ENCODE measurements around the gene TRABD2B.

The TRABD2B gene

GRCh38 chr1:47935856-47936255, 61.3 kb downstream of the TRABD2B start:
- no peak for DNase-seq (ENCODE audit: low spot score)

DNA sequence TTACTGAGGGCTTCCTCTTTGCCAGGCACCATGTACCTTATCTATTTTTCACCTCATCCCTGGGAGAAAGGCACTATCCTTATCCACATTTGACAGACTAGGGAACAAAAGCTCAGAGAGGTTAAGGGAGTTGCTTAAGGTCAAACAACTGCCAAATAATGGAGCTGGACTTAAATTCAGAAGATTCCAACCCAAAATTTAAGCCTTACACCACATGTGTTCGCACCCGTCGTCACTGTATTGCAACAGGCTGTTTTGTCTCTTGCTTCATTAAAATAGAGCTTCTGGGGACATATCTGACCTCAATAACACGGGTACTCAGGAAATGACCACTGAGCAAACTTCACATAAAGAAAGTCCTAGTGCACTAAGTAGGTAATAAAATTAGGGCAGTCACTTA, 62.0 kb downstream of the TRABD2B start:
- DNase-seq (ENCODE audit: low spot score), result no peak

DNA sequence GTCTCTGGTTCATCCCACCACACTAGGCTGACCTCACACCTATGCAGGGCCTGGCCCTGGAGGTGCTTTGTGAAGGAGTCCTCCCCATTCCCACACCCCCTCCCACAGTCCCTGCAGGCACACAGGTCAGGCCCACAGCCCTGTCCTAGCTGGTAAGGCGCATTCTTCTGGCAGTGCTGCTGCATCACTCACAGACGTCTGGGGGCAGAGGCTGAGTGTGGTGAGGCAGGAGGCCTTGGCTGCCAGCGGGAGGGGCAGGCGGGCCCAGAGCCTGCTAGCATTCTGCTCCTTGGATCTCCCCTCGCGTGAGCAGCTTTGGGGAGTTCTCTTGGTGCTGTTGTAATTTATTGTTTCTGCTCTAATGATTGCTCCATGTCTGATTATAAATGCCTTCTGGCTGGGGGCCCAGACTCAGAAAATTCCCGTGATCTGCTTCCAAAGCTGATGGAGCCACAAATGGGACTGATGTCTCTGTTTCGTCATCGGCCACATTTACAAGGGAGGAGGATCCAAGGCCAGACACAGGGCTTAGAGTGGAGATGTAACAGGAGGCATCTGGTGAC, 62.9 kb downstream of the TRABD2B start:
- peak; percentile 61 for DNase-seq (ENCODE audit: low spot score)

DNA sequence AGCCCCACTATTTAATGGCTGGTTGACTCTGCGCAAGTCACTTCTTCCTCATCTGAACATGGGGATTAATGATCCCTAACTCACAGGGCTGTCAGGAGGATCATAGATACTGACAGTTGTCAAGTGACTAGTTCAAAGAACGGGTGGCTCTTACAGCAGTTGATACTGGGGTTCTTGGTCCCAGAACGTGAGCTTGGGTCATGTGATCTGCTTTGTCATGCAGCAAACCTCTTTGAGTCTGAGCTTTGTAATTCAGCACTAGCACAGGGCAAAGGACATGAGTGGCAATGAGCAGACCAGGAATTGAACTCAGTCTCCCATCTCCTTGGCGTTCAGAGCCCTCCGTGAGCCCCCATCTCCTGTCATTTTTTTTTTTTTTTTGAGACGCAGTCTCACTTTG, 64.4 kb downstream of the TRABD2B start:
- no peak for DNase-seq (ENCODE audit: low spot score)

DNA sequence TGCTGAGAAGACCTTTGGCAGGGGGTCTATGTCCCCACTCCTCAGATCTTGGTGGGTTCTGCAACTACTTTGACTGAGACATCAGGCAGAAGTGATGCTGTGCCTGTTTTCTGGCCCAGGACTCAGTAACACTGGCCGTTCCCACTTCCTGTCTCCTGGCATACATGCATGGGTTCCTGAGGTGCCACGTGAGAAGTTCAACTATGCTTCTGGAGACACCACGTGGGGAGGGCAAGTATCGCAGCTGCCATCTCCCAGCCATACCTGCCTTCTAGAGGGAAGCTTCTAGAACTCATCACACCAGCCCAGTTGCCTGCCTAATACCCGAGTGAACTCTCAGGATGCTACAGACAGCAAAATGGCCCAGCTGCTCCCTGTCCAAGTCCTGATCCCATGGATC, 65.8 kb downstream of the TRABD2B start:
- no peak for DNase-seq (ENCODE audit: low spot score)

- DNase-seq (ENCODE audit: low spot score), result no peak
Observed at GRCh38 chr1:47930210-47930840, 66.9 kb downstream of the TRABD2B start.

GRCh38 chr1:47927165-47927564, 70.0 kb downstream of the TRABD2B start:
- no peak for DNase-seq (ENCODE audit: low spot score)

- no peak for DNase-seq (ENCODE audit: low spot score)
Observed at GRCh38 chr1:47926461-47926999, 70.7 kb downstream of the TRABD2B start.

- DNase-seq (ENCODE audit: low spot score), result no peak
Observed at GRCh38 chr1:47924270-47925048, 72.7 kb downstream of the TRABD2B start.

- DNase-seq (ENCODE audit: low spot score), result no peak
Observed at GRCh38 chr1:47921935-47922415, 75.2 kb downstream of the TRABD2B start.

- no peak for DNase-seq (ENCODE audit: low spot score)
Observed at GRCh38 chr1:47919113-47919833, 77.9 kb downstream of the TRABD2B start.

- DNase-seq (ENCODE audit: low spot score), result no peak
Observed at GRCh38 chr1:47918257-47918867, 78.8 kb downstream of the TRABD2B start.

DNA sequence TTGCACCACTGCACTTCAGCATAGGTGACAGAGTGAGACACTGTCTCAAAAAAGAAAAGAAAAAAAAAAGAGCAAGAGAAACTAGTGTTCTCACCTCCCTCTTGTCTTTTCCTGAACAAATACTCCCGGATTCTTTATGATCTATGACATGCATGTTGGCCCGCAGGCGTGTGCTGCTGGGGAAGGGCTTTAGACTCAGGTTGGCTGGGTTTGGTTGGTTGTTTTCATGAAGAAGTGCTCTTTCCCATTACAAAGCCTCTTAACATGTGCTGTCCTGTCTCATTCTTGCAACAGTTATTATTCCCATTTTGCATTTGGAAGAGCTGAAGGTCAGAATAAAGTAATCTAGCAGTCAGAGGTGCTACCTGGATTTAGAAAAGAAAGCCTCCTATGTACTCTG, 79.5 kb downstream of the TRABD2B start:
- no peak for DNase-seq (ENCODE audit: low spot score)

GRCh38 chr1:47915677-47916353, 81.4 kb downstream of the TRABD2B start:
- DNase-seq (ENCODE audit: low spot score), result peak; percentile 55

DNA sequence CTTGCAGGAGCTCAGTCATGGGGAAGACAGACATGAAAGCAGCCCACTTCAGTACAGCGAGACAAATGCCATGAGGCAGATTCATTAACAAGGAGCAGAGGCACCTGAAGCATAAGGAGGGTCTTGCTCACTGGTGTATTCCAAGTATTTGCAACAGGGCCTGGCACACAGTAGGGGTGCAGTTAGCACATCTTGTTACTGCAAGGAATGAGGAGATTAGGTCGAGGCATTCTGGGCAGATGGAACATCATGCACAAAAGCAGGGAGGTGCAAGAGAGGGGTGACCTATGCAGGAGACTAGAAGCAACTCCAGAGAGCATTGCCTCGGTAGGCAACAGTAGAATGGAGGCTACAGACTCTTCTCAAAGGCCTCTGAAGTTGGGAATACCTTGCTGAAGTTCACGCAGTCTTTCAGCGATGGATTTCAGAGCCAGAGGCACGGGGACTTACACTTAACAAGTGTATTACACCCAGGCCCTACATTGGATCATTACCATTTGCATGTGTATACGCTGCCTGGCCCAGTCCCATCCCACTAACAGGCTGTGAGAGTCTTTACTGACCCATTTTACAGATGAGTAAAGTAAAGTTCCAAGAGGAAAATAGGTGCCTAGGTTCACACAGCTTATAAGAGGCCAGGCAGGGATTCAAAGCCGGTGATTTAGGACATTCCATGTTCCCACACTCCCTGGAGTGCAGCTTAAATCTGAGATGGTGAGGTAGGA, 82.1 kb downstream of the TRABD2B start:
- no peak for DNase-seq (ENCODE audit: low spot score)

- DNase-seq (ENCODE audit: low spot score), result no peak
Observed at GRCh38 chr1:47914218-47914938, 82.8 kb downstream of the TRABD2B start.

GRCh38 chr1:47913225-47913823, 83.9 kb downstream of the TRABD2B start:
- DNase-seq (ENCODE audit: low spot score), result no peak

- DNase-seq (ENCODE audit: low spot score), result no peak
Observed at GRCh38 chr1:47912756-47913155, 84.4 kb downstream of the TRABD2B start.

GRCh38 chr1:47911892-47912291, 85.3 kb downstream of the TRABD2B start:
- DNase-seq (ENCODE audit: low spot score), result no peak
